WTC11 (cell line): ENCODE data around the gene SEMA3C. TPM values are rescaled to one million over a fixed set of nuclear protein-coding genes. Genes with fewer than 3 reads are reported as not detected.

Source experiments
- ATAC-seq: fragments of 200-7000 bp; cut with Tn5 transposase; 2 replicates; pipeline ENCODE4 v1.10.0; 2021; ENCODE audit warnings: mild to moderate bottlenecking, moderate library complexity
- CTCF ChIA-PET: fragments of 300-600 bp; sonication (Branson Sonifier 250); formaldehyde crosslinking; loops from one replicate; lab custom pipeline; 2021; ENCODE audit warnings: antibody characterized with exemption; lab: Charles Lee
- POLR2A ChIA-PET: fragments of 350-600 bp; sonication (Branson Sonifier 250); formaldehyde crosslinking; loops from one replicate; lab custom pipeline; 2021; ENCODE audit warnings: antibody characterized with exemption; lab: Charles Lee
- DNase-seq: peaks from one replicate; pipeline ENCODE4 v3.0.0; 2021; ENCODE audit warnings: low spot score
- H3K27ac Mint-ChIP-seq: 2 replicates; pipeline ENCODE4 v1.8.0; 2021; ENCODE audit warnings: mixed read lengths
- H3K27me3 Mint-ChIP-seq: 2 replicates; pipeline ENCODE4 v1.8.0; 2021; ENCODE audit warnings: low read depth, mild to moderate bottlenecking, moderate library complexity, mixed read lengths
- H3K36me3 Mint-ChIP-seq: 2 replicates; pipeline ENCODE4 v1.8.0; 2021; ENCODE audit warnings: mixed read lengths
- H3K4me1 Mint-ChIP-seq: 2 replicates; pipeline ENCODE4 v1.8.0; 2022; ENCODE audit warnings: mixed read lengths
- H3K4me3 Mint-ChIP-seq: 2 replicates; pipeline ENCODE4 v1.8.0; 2021; ENCODE audit warnings: mild to moderate bottlenecking, moderate library complexity, mixed read lengths
- H3K9me3 Mint-ChIP-seq: 2 replicates; pipeline ENCODE4 v1.8.0; 2021; ENCODE audit warnings: mixed read lengths
- ATF3 ChIP-seq: sonication (generic); formaldehyde crosslinking; conservative IDR thresholded peaks from 2 replicates; pipeline ENCODE4 v1.8.1; 2022; ENCODE audit warnings: mild to moderate bottlenecking, missing genetic modification reagents
- CREM ChIP-seq: sonication (generic); formaldehyde crosslinking; IDR thresholded peaks from 2 replicates; pipeline ENCODE4 v1.8.1; 2022; ENCODE audit warnings: mild to moderate bottlenecking, missing genetic modification reagents, moderate library complexity
- CTCF ChIP-seq: fragments of 200-600 bp; IDR thresholded peaks from 2 replicates; pipeline ENCODE4 v1.8.0; 2022; ENCODE audit warnings: antibody characterized with exemption
- E2F5 ChIP-seq: sonication (generic); formaldehyde crosslinking; IDR thresholded peaks from 2 replicates; pipeline ENCODE4 v1.8.1; 2022; ENCODE audit warnings: mild to moderate bottlenecking, moderate library complexity, missing genetic modification reagents
- FOXK1 ChIP-seq: sonication (generic); formaldehyde crosslinking; IDR thresholded peaks from 2 replicates; pipeline ENCODE4 v1.8.0; 2022; ENCODE audit warnings: mild to moderate bottlenecking, moderate library complexity, missing genetic modification reagents
- GABPB1 ChIP-seq: sonication (generic); formaldehyde crosslinking; IDR thresholded peaks from 2 replicates; pipeline ENCODE4 v1.8.1; 2023; ENCODE audit warnings: mild to moderate bottlenecking, missing genetic modification reagents
- GRHL2 ChIP-seq: fragments of 250-450 bp; sonication (Bioruptor Pico); IDR thresholded peaks from 2 replicates; pipeline ENCODE4 v1.8.0; 2022; ENCODE audit warnings: mild to moderate bottlenecking, moderate library complexity; ENCODE audit not compliant: insufficient replicate concordance, severe bottlenecking
- HMGA2 ChIP-seq: fragments of 250-450 bp; sonication (Bioruptor Pico); IDR thresholded peaks from 2 replicates; pipeline ENCODE4 v1.4.0; 2021; ENCODE audit warnings: mild to moderate bottlenecking, moderate library complexity
- JAZF1 ChIP-seq: fragments of 250-450 bp; sonication (Bioruptor Pico); IDR thresholded peaks from 2 replicates; pipeline ENCODE4 v1.9.0; 2021; ENCODE audit warnings: moderate library complexity, mild to moderate bottlenecking, inconsistent platforms
- JUN ChIP-seq: sonication (generic); formaldehyde crosslinking; IDR thresholded peaks from 2 replicates; pipeline ENCODE4 v1.8.0; 2023; ENCODE audit warnings: mild to moderate bottlenecking, missing genetic modification reagents
- NR3C1 ChIP-seq: sonication (generic); formaldehyde crosslinking; conservative IDR thresholded peaks from 2 replicates; pipeline ENCODE4 v1.8.1; 2023; ENCODE audit warnings: low read depth, mild to moderate bottlenecking, missing genetic modification reagents
- OVOL2 ChIP-seq: fragments of 250-450 bp; sonication (Bioruptor Pico); IDR thresholded peaks from 2 replicates; pipeline ENCODE4 v1.9.0; 2021; ENCODE audit warnings: mild to moderate bottlenecking, borderline replicate concordance
- PRRX2 ChIP-seq: fragments of 250-450 bp; sonication (Bioruptor Pico); IDR thresholded peaks from 2 replicates; pipeline ENCODE4 v1.8.0; 2021; ENCODE audit warnings: mild to moderate bottlenecking
- SMAD3 ChIP-seq: sonication (generic); formaldehyde crosslinking; IDR thresholded peaks from 2 replicates; pipeline ENCODE4 v1.8.0; 2022; ENCODE audit warnings: missing genetic modification reagents, mild to moderate bottlenecking, borderline replicate concordance
- TEAD4 ChIP-seq: sonication (generic); formaldehyde crosslinking; IDR thresholded peaks from 2 replicates; pipeline ENCODE4 v1.8.0; 2022; ENCODE audit warnings: mild to moderate bottlenecking, missing genetic modification reagents
- USF1 ChIP-seq: sonication (generic); formaldehyde crosslinking; IDR thresholded peaks from 2 replicates; pipeline ENCODE4 v1.8.0; 2022; ENCODE audit warnings: mild to moderate bottlenecking, missing genetic modification reagents
- ZNF423 ChIP-seq: fragments of 250-450 bp; sonication (Bioruptor Pico); IDR thresholded peaks from 2 replicates; pipeline ENCODE4 v2.1.2; 2022; ENCODE audit warnings: mild to moderate bottlenecking, moderate library complexity
- ZNF425 ChIP-seq: fragments of 250-450 bp; sonication (Bioruptor Pico); conservative IDR thresholded peaks from 2 replicates; pipeline ENCODE4 v1.9.0; 2021; ENCODE audit warnings: mild to moderate bottlenecking
- ZSCAN18 ChIP-seq: fragments of 250-450 bp; sonication (Bioruptor Pico); IDR thresholded peaks from 2 replicates; pipeline ENCODE4 v2.1.2; 2022; ENCODE audit warnings: mild to moderate bottlenecking, moderate library complexity
- total RNA-seq: library from RNA; stranded (reverse); gene quantifications from 3 replicates; pipeline ENCODE4 v1.2.3, GENCODE V29; 2021
- TF ChIP-seq, protein P1 (sequence below): sonication (generic); formaldehyde crosslinking; IDR thresholded peaks from 2 replicates; pipeline ENCODE4 v1.8.1; 2022; ENCODE audit warnings: low read depth, mild to moderate bottlenecking, moderate library complexity, missing genetic modification reagents, borderline replicate concordance
- TF ChIP-seq, protein P2 (sequence below): fragments of 250-450 bp; sonication (Bioruptor Pico); IDR thresholded peaks from 2 replicates; pipeline ENCODE4 v1.9.0; 2021; ENCODE audit warnings: moderate library complexity, mild to moderate bottlenecking, inconsistent platforms, borderline replicate concordance

The SEMA3C gene
- total RNA-seq, 1 experiment from 2014 or later, result 2.1 TPM

GRCh38 chr7:80794631-80795573, 123.9 kb downstream of the SEMA3C start:
- TF ChIP-seq ZNF423 (no peak), OVOL2 (no peak), TEAD4 (no peak), NR3C1 (CRISPR knock-in tag) (no peak), JUN (CRISPR knock-in tag) (no peak), JAZF1 (CRISPR knock-in tag) (no peak), FOXK1 (CRISPR knock-in tag) (no peak), E2F5 (CRISPR knock-in tag) (no peak)
- TF ChIP-seq, all 79 proteins: peak for 0
- H3K27me3 Mint-ChIP-seq, result no peaks in the 10 kb centered on the region
- ChIA-PET POLR2A (no interaction called here), CTCF (no interaction called here)
- no peaks in the 10 kb centered on the region for H3K36me3 Mint-ChIP-seq
- DNase-seq (no peak), ATAC-seq (no peak)
- H3K4me1 Mint-ChIP-seq, result no peaks in the 10 kb centered on the region
- no peak overlapping the region for H3K27ac Mint-ChIP-seq
- H3K9me3 Mint-ChIP-seq, result no peaks in the 10 kb centered on the region
- H3K4me3 Mint-ChIP-seq, result no peak overlapping the region

- no peak for ATAC-seq
- H3K27ac Mint-ChIP-seq, result no peak overlapping the region
- no peak for TF ChIP-seq PRRX2 (CRISPR knock-in tag)
- TF ChIP-seq SMAD3 (CRISPR knock-in tag), result no peak
- no peak for TF ChIP-seq USF1 (CRISPR knock-in tag)
- no peak for TF ChIP-seq CREM (CRISPR knock-in tag)
- TF ChIP-seq ZSCAN18, result no peak
- TF ChIP-seq GRHL2 (CRISPR knock-in tag), result no peak
- TF ChIP-seq, protein P1, sequence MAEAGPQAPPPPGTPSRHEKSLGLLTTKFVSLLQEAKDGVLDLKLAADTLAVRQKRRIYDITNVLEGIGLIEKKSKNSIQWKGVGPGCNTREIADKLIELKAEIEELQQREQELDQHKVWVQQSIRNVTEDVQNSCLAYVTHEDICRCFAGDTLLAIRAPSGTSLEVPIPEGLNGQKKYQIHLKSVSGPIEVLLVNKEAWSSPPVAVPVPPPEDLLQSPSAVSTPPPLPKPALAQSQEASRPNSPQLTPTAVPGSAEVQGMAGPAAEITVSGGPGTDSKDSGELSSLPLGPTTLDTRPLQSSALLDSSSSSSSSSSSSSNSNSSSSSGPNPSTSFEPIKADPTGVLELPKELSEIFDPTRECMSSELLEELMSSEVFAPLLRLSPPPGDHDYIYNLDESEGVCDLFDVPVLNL (CRISPR knock-in tag), result no peak
- TF ChIP-seq ATF3 (CRISPR knock-in tag), result no peak
- TF ChIP-seq ZNF425 (CRISPR knock-in tag), result no peak
- TF ChIP-seq CTCF, result no peak
- no peak for TF ChIP-seq GABPB1 (CRISPR knock-in tag)
- no peak for TF ChIP-seq JUN (CRISPR knock-in tag)
- no peak for TF ChIP-seq HMGA2
- TF ChIP-seq, protein P2, sequence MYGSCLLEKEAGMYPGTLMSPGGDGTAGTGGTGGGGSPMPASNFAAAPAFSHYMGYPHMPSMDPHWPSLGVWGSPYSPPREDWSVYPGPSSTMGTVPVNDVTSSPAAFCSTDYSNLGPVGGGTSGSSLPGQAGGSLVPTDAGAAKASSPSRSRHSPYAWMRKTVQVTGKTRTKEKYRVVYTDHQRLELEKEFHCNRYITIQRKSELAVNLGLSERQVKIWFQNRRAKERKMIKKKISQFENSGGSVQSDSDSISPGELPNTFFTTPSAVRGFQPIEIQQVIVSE (CRISPR knock-in tag), result no peak
- TF ChIP-seq, all 79 proteins: peak for 0
- Mint-ChIP-seq H3K9me3 (no peaks in the 10 kb centered on the region), H3K4me3 (no peak overlapping the region), H3K4me1 (no peaks in the 10 kb centered on the region), H3K27me3 (no peaks in the 10 kb centered on the region), H3K36me3 (no peaks in the 10 kb centered on the region)
- POLR2A ChIA-PET, result no interaction called here
- DNase-seq, result no peak
- CTCF ChIA-PET, result no interaction called here
These were observed 127.3 kb downstream of the SEMA3C start for GRCh38 chr7:80791509-80791929.
